SHP77 (cell line): ENCODE data around the gene NFU1.

Experiments
- DNase-seq, 2 experiments: peaks; one replicate each; lab custom pipeline; 2025; lab: John Stamatoyannopoulos, UW

The NFU1 gene

DNA sequence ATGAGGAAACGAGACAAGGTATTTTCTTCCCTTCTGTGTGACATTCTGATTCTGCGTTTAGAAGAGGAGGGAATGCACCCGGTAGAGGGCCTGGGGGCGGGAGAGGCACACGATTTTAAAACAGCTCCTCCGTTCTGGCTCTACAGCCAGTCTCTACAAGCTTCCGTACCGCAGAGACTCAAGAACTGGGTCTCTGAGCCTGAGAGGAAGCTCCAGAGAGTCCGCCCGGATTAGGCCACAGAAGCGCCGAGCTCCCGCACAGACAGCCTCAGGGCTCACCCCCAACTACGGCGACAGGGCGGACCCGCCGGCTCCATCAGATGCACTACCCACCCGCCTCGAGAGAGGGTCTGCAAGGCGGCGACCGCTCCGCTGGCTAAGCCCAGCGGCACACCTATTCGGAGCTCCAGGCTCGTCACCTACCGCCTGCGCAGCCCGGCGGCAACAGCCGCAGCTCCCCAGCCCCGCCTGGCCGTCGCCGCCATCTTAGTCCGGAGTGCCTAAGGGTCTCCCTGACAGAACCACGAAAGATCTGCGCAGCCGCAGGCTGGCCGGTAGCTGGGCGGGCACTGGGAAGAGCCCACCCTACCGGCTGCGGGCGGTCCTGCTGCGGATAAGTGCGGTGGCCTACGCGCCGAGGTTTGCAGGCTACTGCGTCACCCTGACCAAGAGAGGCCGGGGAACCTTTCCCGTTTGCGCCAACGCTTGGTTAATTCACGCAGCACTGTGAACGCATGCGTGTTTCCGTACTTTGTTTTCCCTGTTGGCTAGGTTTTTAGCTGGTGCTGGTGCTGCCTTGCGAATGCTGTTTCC, at the start of gene NFU1:
Gene NFU1 (minus strand): TSS at position 498 of the 813 bp plus-strand sequence. CDS start 13 bp downstream, at position 485.
- DNase-seq = peak; percentile 91 to 94

DNA sequence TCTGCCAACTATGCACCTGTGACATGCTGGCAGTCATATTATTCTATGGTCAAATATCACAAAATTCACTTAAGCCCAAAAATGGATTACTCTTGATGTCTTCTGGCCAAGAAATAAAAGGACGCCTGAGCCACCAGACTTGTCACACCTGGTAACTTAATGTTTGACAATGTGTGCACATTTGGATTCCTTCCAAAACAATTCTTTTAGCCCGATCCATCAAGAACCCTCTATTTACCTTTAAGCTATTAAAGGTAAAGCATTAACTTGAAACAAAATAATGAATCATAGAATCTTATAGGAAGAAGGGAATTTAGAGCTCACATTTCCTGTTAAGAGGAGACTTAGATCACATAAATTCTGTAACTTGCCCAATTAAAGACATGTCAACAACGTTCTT, 46.5 kb upstream of the NFU1 start:
- DNase-seq = peak; percentile 40 to 57

DNA sequence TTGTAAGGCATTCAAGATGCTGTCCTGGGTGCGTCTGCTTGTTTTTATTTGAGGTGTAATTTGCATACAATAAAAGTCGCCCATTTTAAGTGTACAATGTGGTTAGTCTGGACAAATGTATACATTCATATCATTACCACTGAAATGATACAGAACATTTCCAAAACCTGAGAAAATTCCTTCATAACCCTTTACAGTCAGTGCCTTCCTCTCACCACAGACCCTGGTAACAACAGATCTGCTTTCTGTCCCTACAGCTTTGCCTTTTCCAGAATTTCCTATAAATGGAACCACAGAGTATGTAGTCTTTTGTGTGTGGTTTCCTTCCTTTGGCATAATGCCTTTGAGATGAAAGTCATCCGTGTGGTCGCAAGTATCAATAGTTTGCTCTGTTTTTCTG, 45.8 kb upstream of the NFU1 start:
- DNase-seq = no peak

DNA sequence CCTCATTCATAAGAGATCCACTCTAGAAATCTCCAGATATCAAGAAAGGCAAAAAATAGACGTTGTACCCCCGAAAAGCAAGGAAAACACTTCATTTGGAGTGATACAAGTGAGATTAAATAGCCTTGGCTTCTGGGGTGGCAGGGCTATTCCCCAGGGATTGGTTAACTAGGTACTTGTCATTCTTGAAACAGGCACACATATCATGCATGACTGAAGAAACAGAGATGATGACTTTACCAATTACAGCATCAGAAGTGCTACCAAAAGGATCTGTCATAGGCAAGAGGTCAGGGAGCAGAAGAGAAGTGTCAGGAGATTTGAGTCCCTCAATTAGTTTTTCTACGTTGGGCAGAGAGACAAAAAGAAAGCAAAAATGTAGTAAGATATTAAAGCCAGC, 45.2 kb upstream of the NFU1 start:
- DNase-seq = peak in 1 of 2 experiments; percentile 0

DNA sequence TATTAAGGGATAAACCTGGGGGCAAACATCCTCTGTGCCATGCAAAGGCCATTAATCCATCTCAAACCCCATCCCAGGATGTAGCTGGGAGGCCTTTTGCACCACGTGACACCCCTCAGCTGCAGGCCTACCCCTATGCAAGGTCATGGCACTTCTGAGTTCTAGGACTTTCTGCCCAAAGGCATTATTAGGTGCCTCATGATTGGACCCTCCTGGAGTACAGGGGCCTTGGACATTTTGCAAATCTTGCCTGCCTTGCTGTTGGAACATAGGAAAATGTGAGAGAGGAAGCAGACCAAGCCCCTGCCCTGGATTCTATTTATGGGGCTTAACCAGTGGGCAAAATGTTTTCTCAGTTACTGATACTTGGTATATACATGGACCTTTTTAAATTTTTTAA, 44.2 kb upstream of the NFU1 start:
- no peak for DNase-seq

- no peak for DNase-seq
Measured at GRCh38 chr2:69477627-69478026, 40.4 kb upstream of the NFU1 start.

DNA sequence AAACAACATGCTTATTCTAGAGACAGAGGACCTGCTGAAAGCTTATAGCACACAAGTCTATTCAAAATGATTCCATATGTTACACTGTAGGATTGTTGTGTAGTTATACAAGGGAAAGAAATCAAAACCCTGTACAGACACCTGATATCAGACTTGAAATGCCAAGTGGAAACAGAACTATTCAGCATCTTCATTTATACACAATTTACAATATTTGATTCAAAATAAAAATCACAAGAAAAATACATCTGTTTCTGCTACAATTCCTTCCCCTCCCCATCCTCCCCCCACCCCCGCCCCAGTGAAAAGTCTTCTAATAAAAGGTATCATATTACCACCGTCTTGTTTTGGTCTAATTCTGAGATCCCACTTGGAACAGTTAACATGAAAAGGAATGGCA, 37.5 kb upstream of the NFU1 start:
- DNase-seq = no peak

- DNase-seq = no peak
Measured at GRCh38 chr2:69471793-69472192, 34.6 kb upstream of the NFU1 start.

- DNase-seq = no peak
Measured at GRCh38 chr2:69470911-69471310, 33.7 kb upstream of the NFU1 start.

- DNase-seq = no peak
Measured at GRCh38 chr2:69469784-69470183, 32.5 kb upstream of the NFU1 start.

- no peak for DNase-seq
Measured at GRCh38 chr2:69469375-69469774, 32.1 kb upstream of the NFU1 start.

GRCh38 chr2:69466728-69467127, 29.5 kb upstream of the NFU1 start:
- peak in 1 of 2 experiments; percentile 1 for DNase-seq

DNA sequence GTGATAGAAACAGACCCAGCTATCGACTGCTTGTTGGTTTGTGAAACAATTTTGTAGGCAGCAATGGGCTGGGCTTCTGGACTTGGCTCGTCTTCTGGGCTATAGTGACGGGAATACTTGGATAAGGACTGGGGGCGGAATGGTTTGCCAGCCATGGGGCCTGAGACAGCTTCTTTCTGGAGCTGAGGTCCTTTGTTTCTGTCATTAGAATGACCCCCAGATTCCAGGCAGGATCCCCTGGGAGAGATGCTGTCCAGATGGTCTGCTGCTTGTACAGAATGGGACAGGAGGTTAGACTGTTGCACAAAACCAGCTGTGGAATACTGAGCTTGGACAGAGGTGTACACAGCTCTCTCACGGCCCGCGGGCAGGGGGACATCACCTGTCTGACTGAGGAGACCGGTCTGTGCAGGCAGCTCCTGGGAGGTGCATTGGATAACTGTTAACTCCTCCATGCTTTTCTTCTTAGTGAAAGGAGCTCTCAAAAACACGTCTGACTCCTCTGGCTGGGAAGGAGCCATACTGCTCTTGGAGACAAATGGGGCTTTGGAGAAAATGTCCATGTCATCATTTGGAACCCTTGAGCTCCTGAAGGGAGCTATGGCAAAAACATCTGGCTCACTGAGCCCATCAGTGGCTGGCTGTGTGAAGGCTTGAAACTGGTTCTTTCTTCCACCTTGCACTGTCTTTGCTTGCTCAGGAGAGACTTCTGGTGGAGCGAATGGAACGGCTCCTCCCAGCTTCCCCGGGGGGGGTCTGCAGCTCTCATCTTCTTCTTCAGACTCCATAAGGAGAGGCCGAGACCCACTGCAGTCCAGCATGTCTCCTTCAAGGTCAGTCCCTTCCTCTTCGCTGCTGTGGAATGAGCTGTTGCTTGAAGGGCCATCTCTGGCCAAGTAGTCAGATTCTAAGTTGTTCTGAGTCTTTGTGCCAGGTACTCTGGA, 28.6 kb upstream of the NFU1 start:
- no peak for DNase-seq

GRCh38 chr2:69464575-69464974, 27.3 kb upstream of the NFU1 start:
- peak; percentile 13 to 45 for DNase-seq

GRCh38 chr2:69462780-69463179, 25.5 kb upstream of the NFU1 start:
- no peak for DNase-seq

- no peak for DNase-seq
Measured at GRCh38 chr2:69461404-69461803, 24.2 kb upstream of the NFU1 start.

DNA sequence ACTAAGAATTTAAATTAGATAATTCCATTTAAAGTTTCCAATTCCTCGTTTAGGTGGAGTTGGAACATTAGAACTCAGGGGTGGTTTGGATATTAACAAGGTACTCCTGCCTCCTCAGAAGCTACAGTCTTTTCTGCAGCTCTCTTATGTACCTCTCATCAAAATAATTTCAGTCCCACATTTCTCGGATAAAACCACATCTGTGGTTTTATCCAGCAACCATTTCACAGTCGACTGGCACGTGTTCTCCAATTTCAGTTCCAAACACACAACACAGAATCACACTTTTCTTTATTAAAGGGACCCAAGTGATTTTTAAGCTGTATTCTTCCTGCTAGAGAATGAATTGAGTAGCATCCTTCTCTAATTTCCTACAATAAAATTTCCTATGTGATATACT, 22.7 kb upstream of the NFU1 start:
- no peak for DNase-seq

DNA sequence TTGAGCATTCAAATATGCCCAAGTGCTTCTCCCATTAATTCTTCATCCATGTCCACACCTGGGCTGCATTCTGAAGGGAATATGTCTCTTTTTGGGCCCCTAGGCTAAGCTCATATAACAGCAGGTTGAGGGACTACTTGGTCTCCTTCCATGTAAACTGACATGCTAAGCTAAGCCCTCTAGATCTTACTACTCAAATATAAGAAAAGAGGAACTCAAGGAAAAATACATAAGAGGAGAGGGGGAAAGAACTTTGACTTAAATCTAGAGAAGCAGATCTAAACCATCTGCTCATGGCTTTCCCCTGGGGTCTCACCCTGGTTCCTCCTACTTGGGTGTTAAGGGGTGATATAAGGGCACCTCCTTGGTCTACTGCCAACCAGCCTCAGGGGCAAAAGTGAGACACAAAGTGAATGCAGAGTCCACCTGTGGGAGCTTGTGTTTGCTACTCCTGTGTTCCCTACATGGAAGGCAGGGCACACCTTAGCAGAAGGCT, 19.8 kb upstream of the NFU1 start:
- DNase-seq = no peak

- DNase-seq = no peak
Measured at GRCh38 chr2:69456154-69456553, 18.9 kb upstream of the NFU1 start.

GRCh38 chr2:69454976-69455375, 17.7 kb upstream of the NFU1 start:
- DNase-seq = no peak

- no peak for DNase-seq
Measured at GRCh38 chr2:69453475-69454129, 16.4 kb upstream of the NFU1 start.

GRCh38 chr2:69452687-69453086, 15.5 kb upstream of the NFU1 start:
- no peak for DNase-seq
